ENCODE results near the gene ATP8B3. TPM values are rescaled to one million over a fixed set of nuclear protein-coding genes. Genes with fewer than 3 reads are reported as not detected.

The ATP8B3 gene
- total RNA-seq, 1 donor from 2014 or later = 0.11 TPM

- DNase-seq (ENCODE audit: low spot score in 2 of 2) = no peak
- no peaks in the 10 kb centered on the region for H3K27me3 ChIP-seq
- H3K9me3 ChIP-seq = no peaks in the 10 kb centered on the region
- H3K36me3 ChIP-seq = peaks cover 3 to 8% of the 10 kb centered on the region in 2 donors
- intact Hi-C loops (cut with DNase I) = no loop called here
- H3K4me1 ChIP-seq = peaks cover 10 to 37% of the 10 kb centered on the region in 2 donors
- no peak overlapping the region for H3K27ac ChIP-seq
- H3K4me3 ChIP-seq = no peak overlapping the region
- no peak for TF ChIP-seq CTCF (IDR thresholded peaks at IDR 0.05)
These were observed 33.0 kb upstream of the ATP8B3 start for GRCh38 chr19:1845125-1845515.

GRCh38 chr19:1844513-1845124 is 32.5 kb upstream of the ATP8B3 start:
- H3K4me3 ChIP-seq = no peak overlapping the region
- no peak for DNase-seq (ENCODE audit: low spot score in 2 of 2)
- H3K27ac ChIP-seq = no peak overlapping the region
- H3K36me3 ChIP-seq = peaks cover 3 to 8% of the 10 kb centered on the region in 2 donors
- no peaks in the 10 kb centered on the region for H3K9me3 ChIP-seq
- TF ChIP-seq CTCF (IDR thresholded peaks at IDR 0.05) = no peak
- H3K27me3 ChIP-seq = no peaks in the 10 kb centered on the region
- peaks cover 10 to 37% of the 10 kb centered on the region in 2 donors for H3K4me1 ChIP-seq
- intact Hi-C loops (cut with DNase I) = no loop called here

GRCh38 chr19:1843646-1844394 is 31.7 kb upstream of the ATP8B3 start:
- Histone ChIP-seq H3K9me3 (no peaks in the 10 kb centered on the region), H3K4me3 (no peak overlapping the region), H3K4me1 (peaks cover 10 to 37% of the 10 kb centered on the region in 2 donors), H3K27ac (no peak overlapping the region), H3K27me3 (no peaks in the 10 kb centered on the region), H3K36me3 (peaks cover 3 to 8% of the 10 kb centered on the region in 2 donors)
- DNase-seq (ENCODE audit: low spot score in 2 of 2) = no peak
- no peak for TF ChIP-seq CTCF (IDR thresholded peaks at IDR 0.05)
- intact Hi-C loops (cut with DNase I) = no loop called here

GRCh38 chr19:1843116-1843515 is 31.0 kb upstream of the ATP8B3 start:
- Histone ChIP-seq H3K36me3 (peaks cover 3 to 8% of the 10 kb centered on the region in 2 donors), H3K4me1 (peaks cover 10 to 37% of the 10 kb centered on the region in 2 donors), H3K9me3 (no peaks in the 10 kb centered on the region), H3K4me3 (no peak overlapping the region), H3K27me3 (no peaks in the 10 kb centered on the region), H3K27ac (no peak overlapping the region)
- no peak for TF ChIP-seq CTCF (IDR thresholded peaks at IDR 0.05)
- intact Hi-C loops (cut with DNase I) = no loop called here
- DNase-seq (ENCODE audit: low spot score in 2 of 2) = no peak

- no peaks in the 10 kb centered on the region for H3K27me3 ChIP-seq
- TF ChIP-seq CTCF (IDR thresholded peaks at IDR 0.05) = no peak
- H3K36me3 ChIP-seq = peaks cover 3 to 8% of the 10 kb centered on the region in 2 donors
- H3K4me1 ChIP-seq = peaks cover 4 to 25% of the 10 kb centered on the region in 2 donors
- no peak overlapping the region for H3K4me3 ChIP-seq
- no peak for DNase-seq (ENCODE audit: low spot score in 2 of 2)
- no peak overlapping the region for H3K27ac ChIP-seq
- no peaks in the 10 kb centered on the region for H3K9me3 ChIP-seq
- intact Hi-C loops (cut with DNase I) = no loop called here
These were observed 29.3 kb upstream of the ATP8B3 start for GRCh38 chr19:1841209-1841924.

Data from ascending aorta (tissue), 2 donors.